HAP-1 (cell line): ENCODE data around the gene MYCBP2.
A peak's percentile ranks its signal among the peaks of the same experiment; 100 is the strongest.
"Not testable (repeated sequence)": the region's sequence is repeated elsewhere in the genome, so short reads cannot be mapped to it uniquely, and the experiment has no call there.

ENCODE experiments used
- DNase-seq, 2 experiments: peaks; one replicate each; pipeline ENCODE4 v3.0.0-alpha.2; 2016 to 2020; ENCODE audit warnings: low spot score in 2 of 2
- H3K27me3 ChIP-seq: fragments of 250-450 bp; sonication (Bioruptor Pico); 2 replicates; pipeline ENCODE4 v1.5.1; 2020; ENCODE audit warnings: low read depth, mild to moderate bottlenecking, moderate library complexity
- H3K36me3 ChIP-seq: fragments of 250-450 bp; sonication (Bioruptor Pico); replicated peaks from 2 replicates; pipeline ENCODE4 v1.5.1; 2020; ENCODE audit warnings: mild to moderate bottlenecking
- H3K4me1 ChIP-seq: fragments of 250-450 bp; sonication (Bioruptor Pico); 2 replicates; pipeline ENCODE4 v1.5.1; 2020; ENCODE audit warnings: mild to moderate bottlenecking
- H3K4me3 ChIP-seq: fragments of 250-450 bp; sonication (Bioruptor Pico); 2 replicates; pipeline ENCODE4 v1.5.1; 2020; ENCODE audit warnings: mild to moderate bottlenecking, moderate library complexity
- H3K9me3 ChIP-seq: fragments of 250-450 bp; sonication (Bioruptor Pico); 2 replicates; pipeline ENCODE4 v1.5.1; 2020; ENCODE audit warnings: mild to moderate bottlenecking, moderate library complexity
- in situ Hi-C: fragments of 300-500 bp; cut with MboI; formaldehyde crosslinking; loops from 3 replicates; pipeline ENCODE4 v1.14.3; 2020; ENCODE audit warnings: low sequenced_read_pairs, inconsistent platforms, mixed read lengths

The MYCBP2 gene

GRCh38 chr13:77028202-77028601 is 298.7 kb downstream of the MYCBP2 start:
- in situ Hi-C loops: no loop called here
- H3K4me1 ChIP-seq: peaks cover 21% of the 10 kb centered on the region
- no peaks in the 10 kb centered on the region; the same call in 1 of the 2 replicates for H3K36me3 ChIP-seq
- no peak for DNase-seq
- no peaks in the 10 kb centered on the region for H3K9me3 ChIP-seq
- no peaks in the 10 kb centered on the region for H3K27me3 ChIP-seq
- H3K4me3 ChIP-seq: peak overlapping the region; percentile 60; the same call in 1 of the 2 replicates

- Histone ChIP-seq H3K27me3 (no peaks in the 10 kb centered on the region), H3K4me3 (peak within 1 kb of the TSS; percentile 60), H3K36me3 (no peaks in the 10 kb centered on the region; the same call in 1 of the 2 replicates), H3K9me3 (no peaks in the 10 kb centered on the region), H3K4me1 (peaks cover 30% of the 10 kb centered on the region)
- DNase-seq: peak; percentile 87 to 89
- in situ Hi-C loops: no loop called here
Measured at GRCh38 chr13:77026861-77027621, 299.9 kb downstream of the MYCBP2 start, which contains the start of gene FBXL3. Gene FBXL3 (minus strand): TSS chr13:77027159. CDS start chr13:77021860, 5,299 bp downstream.

- no peaks in the 10 kb centered on the region; the same call in none of the 2 replicates for H3K36me3 ChIP-seq
- H3K9me3 ChIP-seq: no peaks in the 10 kb centered on the region
- peaks cover 30% of the 10 kb centered on the region for H3K4me1 ChIP-seq
- peak overlapping the region; percentile 60 for H3K4me3 ChIP-seq
- no peaks in the 10 kb centered on the region for H3K27me3 ChIP-seq
- in situ Hi-C loops: no loop called here
- peak; percentile 72 to 84 for DNase-seq
Measured at GRCh38 chr13:77026255-77026860, 300.5 kb downstream of the MYCBP2 start.

- H3K27me3 ChIP-seq: no peaks in the 10 kb centered on the region
- H3K4me3 ChIP-seq: no peak overlapping the region
- H3K36me3 ChIP-seq: peaks cover 18% of the 10 kb centered on the region
- in situ Hi-C loops: no loop called here
- no peak for DNase-seq
- H3K9me3 ChIP-seq: no peaks in the 10 kb centered on the region
- H3K4me1 ChIP-seq: peaks cover 19% of the 10 kb centered on the region
Measured at GRCh38 chr13:77022341-77022740, 304.6 kb downstream of the MYCBP2 start.

- peaks cover 41% of the 10 kb centered on the region for H3K36me3 ChIP-seq
- DNase-seq: no peak
- no peaks in the 10 kb centered on the region for H3K9me3 ChIP-seq
- in situ Hi-C loops: no loop called here
- peaks cover 19% of the 10 kb centered on the region for H3K4me1 ChIP-seq
- no peak overlapping the region for H3K4me3 ChIP-seq
- H3K27me3 ChIP-seq: no peaks in the 10 kb centered on the region; the same call in 1 of the 2 replicates
Measured at GRCh38 chr13:77019756-77020155, 307.1 kb downstream of the MYCBP2 start.

- Histone ChIP-seq H3K9me3 (no peaks in the 10 kb centered on the region), H3K4me1 (no peaks in the 10 kb centered on the region), H3K36me3 (peaks cover 67% of the 10 kb centered on the region), H3K27me3 (no peaks in the 10 kb centered on the region; the same call in 1 of the 2 replicates), H3K4me3 (no peak overlapping the region)
- DNase-seq: no peak
- in situ Hi-C loops: no loop called here
Measured at GRCh38 chr13:77016888-77017623, 309.8 kb downstream of the MYCBP2 start.

- H3K4me1 ChIP-seq: no peaks in the 10 kb centered on the region
- H3K36me3 ChIP-seq: peaks cover 74% of the 10 kb centered on the region
- no peak overlapping the region for H3K4me3 ChIP-seq
- no peak for DNase-seq
- no peaks in the 10 kb centered on the region for H3K9me3 ChIP-seq
- in situ Hi-C loops: no loop called here
- no peaks in the 10 kb centered on the region; the same call in 1 of the 2 replicates for H3K27me3 ChIP-seq
Measured at GRCh38 chr13:77016251-77016812, 310.6 kb downstream of the MYCBP2 start.

- H3K36me3 ChIP-seq: peaks cover 84% of the 10 kb centered on the region
- in situ Hi-C loops: no loop called here
Measured at GRCh38 chr13:77014906-77015685, 311.8 kb downstream of the MYCBP2 start.

GRCh38 chr13:77013853-77014542 is 312.9 kb downstream of the MYCBP2 start:
- no peak for DNase-seq
- Histone ChIP-seq H3K9me3 (no peaks in the 10 kb centered on the region), H3K4me3 (no peak overlapping the region), H3K36me3 (peaks cover 92% of the 10 kb centered on the region), H3K27me3 (no peaks in the 10 kb centered on the region; the same call in 1 of the 2 replicates), H3K4me1 (no peaks in the 10 kb centered on the region)
- in situ Hi-C loops: no loop called here

More at GRCh38 chr13:77014906-77015685, 311.8 kb downstream of the MYCBP2 start:
- Histone ChIP-seq H3K9me3 (no peaks in the 10 kb centered on the region), H3K27me3 (no peaks in the 10 kb centered on the region; the same call in 1 of the 2 replicates), H3K4me3 (no peak overlapping the region), H3K4me1 (no peaks in the 10 kb centered on the region)
- no peak for DNase-seq

- in situ Hi-C loops, H3K4me3 ChIP-seq, H3K4me1 ChIP-seq, H3K27me3 ChIP-seq, H3K9me3 ChIP-seq, DNase-seq: not testable (repeated sequence)
- H3K36me3 ChIP-seq: peaks cover 76% of the 10 kb centered on the region
Measured at GRCh38 chr13:77009719-77010118, 317.2 kb downstream of the MYCBP2 start.

- H3K4me1 ChIP-seq: peaks cover 5% of the 10 kb centered on the region
- in situ Hi-C loops: no loop called here
Measured at GRCh38 chr13:77009011-77009410, 317.9 kb downstream of the MYCBP2 start.

GRCh38 chr13:77008337-77008736 is 318.6 kb downstream of the MYCBP2 start:
- H3K27me3 ChIP-seq, H3K9me3 ChIP-seq, in situ Hi-C loops, DNase-seq, H3K4me1 ChIP-seq, H3K4me3 ChIP-seq: not testable (repeated sequence)
- peaks cover 69% of the 10 kb centered on the region for H3K36me3 ChIP-seq

More at GRCh38 chr13:77009011-77009410, 317.9 kb downstream of the MYCBP2 start:
- no peak overlapping the region for H3K4me3 ChIP-seq
- no peaks in the 10 kb centered on the region for H3K9me3 ChIP-seq
- no peak for DNase-seq
- peaks cover 75% of the 10 kb centered on the region for H3K36me3 ChIP-seq
- no peaks in the 10 kb centered on the region for H3K27me3 ChIP-seq
